NT2/D1 (cell line): ENCODE data around the gene SND1.

ENCODE experiments used
- SUZ12 ChIP-seq: IDR thresholded peaks from 2 replicates; pipeline ENCODE4 v1.6.1; 2011; ENCODE audit not compliant: insufficient read length, insufficient read depth; ENCODE audit errors: extremely low read depth
- YY1 ChIP-seq: IDR thresholded peaks from 2 replicates; pipeline ENCODE4 v1.6.1; 2011; ENCODE audit not compliant: insufficient read length, insufficient read depth
- ZNF274 ChIP-seq: IDR thresholded peaks from 2 replicates; pipeline ENCODE4 v1.6.1; 2011; ENCODE audit warnings: mild to moderate bottlenecking, low read depth, low read length

DNA sequence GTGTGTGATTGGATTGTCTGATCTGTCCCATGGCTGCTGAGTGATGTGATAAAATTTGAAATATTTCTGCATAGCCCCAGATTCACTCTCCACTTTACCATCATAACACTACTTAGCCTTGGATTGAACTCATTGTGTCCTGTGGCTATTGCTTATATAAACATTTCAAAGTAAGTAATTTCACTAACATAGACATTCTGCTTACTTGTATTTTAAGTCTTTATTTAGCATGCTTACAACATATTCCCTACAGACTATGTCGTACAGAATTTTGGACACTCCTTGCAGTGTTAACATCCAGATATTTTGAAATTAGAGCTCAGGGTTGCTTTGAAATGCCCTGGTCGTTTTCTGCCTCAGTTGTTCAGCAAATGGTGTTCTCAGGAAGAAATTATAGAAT lies 261.7 kb downstream of the SND1 start:
- TF ChIP-seq SUZ12 (no peak), ZNF274 (no peak), YY1 (no peak)
